ENCODE measurements around the gene NMS.

GRCh38 chr2:100437751-100438150, 32.5 kb upstream of the NMS start:
- TF ChIP-seq GATA2 (IDR thresholded peaks at IDR 0.05; ENCODE audit: low read depth, low read length) (no peak), GATA3 (IDR thresholded peaks at IDR 0.05; ENCODE audit: low read depth, low read length) (no peak)

Data from SH-SY5Y (cell line).